ENCODE data around the gene HSF4. TPM values are rescaled to one million over a fixed set of nuclear protein-coding genes. Genes with fewer than 3 reads are reported as not detected.
A peak's percentile ranks its signal among the peaks of the same experiment; 100 is the strongest.

The HSF4 gene
- total RNA-seq, 3 donors from 2014 or later (not counting 1 experiment from before 2014, with no cell fraction given), result 6.9 to 8.3 (median 7.3) TPM

DNA sequence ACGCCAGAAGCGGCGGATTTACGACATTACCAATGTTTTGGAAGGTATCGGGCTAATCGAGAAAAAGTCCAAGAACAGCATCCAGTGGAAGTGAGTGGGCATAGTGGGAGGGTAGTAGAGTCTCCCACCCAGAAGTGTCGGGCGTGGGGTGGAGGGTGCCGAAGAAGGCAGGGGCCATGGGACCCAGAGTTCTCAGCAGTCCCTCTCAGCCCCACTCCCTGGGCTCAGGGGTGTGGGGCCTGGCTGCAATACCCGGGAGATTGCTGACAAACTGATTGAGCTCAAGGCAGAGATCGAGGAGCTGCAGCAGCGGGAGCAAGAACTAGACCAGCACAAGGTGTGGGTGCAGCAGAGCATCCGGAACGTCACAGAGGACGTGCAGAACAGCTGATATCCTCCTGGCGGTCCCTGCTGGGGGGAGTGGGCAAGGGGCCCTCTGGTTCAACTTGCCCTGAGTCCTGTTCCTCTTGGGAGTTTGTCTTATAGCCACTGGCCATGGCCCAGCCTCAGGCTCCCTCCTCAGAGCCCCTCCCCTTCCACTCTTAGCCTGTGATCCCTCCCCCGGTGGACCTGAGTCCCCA lies 28.3 kb downstream of the HSF4 start:
- ATAC-seq (no peak), DNase-seq (peak in 1 of 2 donors; percentile 40)
- no peaks in the 10 kb centered on the region for H3K27me3 Mint-ChIP-seq (ENCODE audit: low read depth in 2 of 2)
- H3K27ac Mint-ChIP-seq, result peak overlapping the region; percentile 75 to 86
- peaks cover 35% of the 10 kb centered on the region for H3K36me3 ChIP-seq (ENCODE audit: control insufficient read depth, insufficient read depth, low read length)
- no peak overlapping the region for H3K27ac ChIP-seq (ENCODE audit: low read length)
- WGBS (ENCODE audit: insufficient coverage), result 42% methylated on average over 17 of the region's 17 CpGs
- H3K36me3 Mint-ChIP-seq, result peaks cover 14% of the 10 kb centered on the region
- H3K9me3 Mint-ChIP-seq, result no peaks in the 10 kb centered on the region
- intact Hi-C loops (cut with micrococcal nuclease), result loop anchor here (1.0 to 2.0 kb wide), 2 partner anchors 10 to 34 kb away; partner anchors contain the start of genes MATCAP1 and TMEM208
- peak overlapping the region; percentile 82 for H3K4me3 ChIP-seq (ENCODE audit: low read length)
- no peaks in the 10 kb centered on the region for H3K9me3 ChIP-seq (ENCODE audit: control insufficient read depth, insufficient read depth, low read length)
- peaks cover 25% of the 10 kb centered on the region for H3K4me1 ChIP-seq (ENCODE audit: control insufficient read depth, insufficient read depth, low read length)
- TF ChIP-seq, protein P1, sequence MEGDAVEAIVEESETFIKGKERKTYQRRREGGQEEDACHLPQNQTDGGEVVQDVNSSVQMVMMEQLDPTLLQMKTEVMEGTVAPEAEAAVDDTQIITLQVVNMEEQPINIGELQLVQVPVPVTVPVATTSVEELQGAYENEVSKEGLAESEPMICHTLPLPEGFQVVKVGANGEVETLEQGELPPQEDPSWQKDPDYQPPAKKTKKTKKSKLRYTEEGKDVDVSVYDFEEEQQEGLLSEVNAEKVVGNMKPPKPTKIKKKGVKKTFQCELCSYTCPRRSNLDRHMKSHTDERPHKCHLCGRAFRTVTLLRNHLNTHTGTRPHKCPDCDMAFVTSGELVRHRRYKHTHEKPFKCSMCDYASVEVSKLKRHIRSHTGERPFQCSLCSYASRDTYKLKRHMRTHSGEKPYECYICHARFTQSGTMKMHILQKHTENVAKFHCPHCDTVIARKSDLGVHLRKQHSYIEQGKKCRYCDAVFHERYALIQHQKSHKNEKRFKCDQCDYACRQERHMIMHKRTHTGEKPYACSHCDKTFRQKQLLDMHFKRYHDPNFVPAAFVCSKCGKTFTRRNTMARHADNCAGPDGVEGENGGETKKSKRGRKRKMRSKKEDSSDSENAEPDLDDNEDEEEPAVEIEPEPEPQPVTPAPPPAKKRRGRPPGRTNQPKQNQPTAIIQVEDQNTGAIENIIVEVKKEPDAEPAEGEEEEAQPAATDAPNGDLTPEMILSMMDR (IDR thresholded peaks at IDR 0.05), result no peak
- peak overlapping the region; percentile 92 for H3K4me3 Mint-ChIP-seq
- peaks cover 34 to 52% of the 10 kb centered on the region in 2 donors for H3K4me1 Mint-ChIP-seq
- H3K27me3 ChIP-seq (ENCODE audit: control insufficient read depth, insufficient read depth, low read length), result no peaks in the 10 kb centered on the region

DNA sequence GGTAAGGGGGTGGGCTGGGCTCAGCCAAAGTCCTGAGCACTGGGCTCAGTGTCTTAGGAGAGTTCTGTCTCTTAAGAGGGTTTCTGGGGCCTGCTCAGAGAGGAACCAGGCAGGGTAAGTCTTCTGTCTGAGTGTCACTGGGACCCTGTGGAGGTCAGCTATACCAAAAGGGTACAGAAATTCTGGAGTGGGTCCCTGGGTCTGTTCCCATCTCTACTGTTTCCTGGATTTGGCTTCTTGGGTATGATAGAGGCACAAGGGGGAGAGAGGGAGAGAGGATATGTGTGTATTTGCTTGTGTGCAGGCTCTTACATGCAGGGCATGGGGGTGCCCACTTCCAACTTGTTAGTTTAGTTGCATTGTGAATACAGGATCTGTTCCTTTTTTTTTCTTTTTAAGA lies 29.0 kb downstream of the HSF4 start:
- peaks cover 34 to 52% of the 10 kb centered on the region in 2 donors for H3K4me1 Mint-ChIP-seq
- TF ChIP-seq, protein P1 (IDR thresholded peaks at IDR 0.05), result no peak
- no peaks in the 10 kb centered on the region for H3K9me3 Mint-ChIP-seq
- H3K27ac Mint-ChIP-seq, result peak overlapping the region; percentile 75 to 86
- no peak overlapping the region for H3K4me3 ChIP-seq (ENCODE audit: low read length)
- intact Hi-C loops (cut with micrococcal nuclease), result loop anchor here (2.0 kb wide), 1 partner anchor 33 kb away; the partner anchor contains the start of gene TMEM208
- H3K27me3 ChIP-seq (ENCODE audit: control insufficient read depth, insufficient read depth, low read length), result no peaks in the 10 kb centered on the region
- H3K27me3 Mint-ChIP-seq (ENCODE audit: low read depth in 2 of 2), result no peaks in the 10 kb centered on the region
- H3K4me3 Mint-ChIP-seq, result peak overlapping the region; percentile 66
- H3K36me3 ChIP-seq (ENCODE audit: control insufficient read depth, insufficient read depth, low read length), result peaks cover 42% of the 10 kb centered on the region
- ATAC-seq (no peak), DNase-seq (no peak)
- no peak overlapping the region for H3K27ac ChIP-seq (ENCODE audit: low read length)
- peaks cover 14% of the 10 kb centered on the region for H3K36me3 Mint-ChIP-seq
- no peaks in the 10 kb centered on the region for H3K9me3 ChIP-seq (ENCODE audit: control insufficient read depth, insufficient read depth, low read length)
- peaks cover 25% of the 10 kb centered on the region for H3K4me1 ChIP-seq (ENCODE audit: control insufficient read depth, insufficient read depth, low read length)

- H3K9me3 Mint-ChIP-seq, result no peaks in the 10 kb centered on the region
- TF ChIP-seq, protein P1 (IDR thresholded peaks at IDR 0.05), result no peak
- H3K4me3 Mint-ChIP-seq, result peak overlapping the region; percentile 66
- no peaks in the 10 kb centered on the region for H3K9me3 ChIP-seq (ENCODE audit: control insufficient read depth, insufficient read depth, low read length)
- peak overlapping the region; percentile 75 to 86 for H3K27ac Mint-ChIP-seq
- H3K36me3 ChIP-seq (ENCODE audit: control insufficient read depth, insufficient read depth, low read length), result peaks cover 42% of the 10 kb centered on the region
- WGBS (ENCODE audit: insufficient coverage), result 96% methylated on average over 4 of the region's 6 CpGs
- no peaks in the 10 kb centered on the region for H3K27me3 ChIP-seq (ENCODE audit: control insufficient read depth, insufficient read depth, low read length)
- no peak overlapping the region for H3K4me3 ChIP-seq (ENCODE audit: low read length)
- DNase-seq, result no peak
- peaks cover 14% of the 10 kb centered on the region for H3K36me3 Mint-ChIP-seq
- no peaks in the 10 kb centered on the region for H3K27me3 Mint-ChIP-seq (ENCODE audit: low read depth in 2 of 2)
- no peak for ATAC-seq
- no peak overlapping the region for H3K27ac ChIP-seq (ENCODE audit: low read length)
- intact Hi-C loops (cut with micrococcal nuclease), result no loop called here
- peaks cover 34 to 52% of the 10 kb centered on the region in 2 donors for H3K4me1 Mint-ChIP-seq
- H3K4me1 ChIP-seq (ENCODE audit: control insufficient read depth, insufficient read depth, low read length), result peaks cover 25% of the 10 kb centered on the region
Observed at GRCh38 chr16:67194260-67194659, 29.7 kb downstream of the HSF4 start.

DNA sequence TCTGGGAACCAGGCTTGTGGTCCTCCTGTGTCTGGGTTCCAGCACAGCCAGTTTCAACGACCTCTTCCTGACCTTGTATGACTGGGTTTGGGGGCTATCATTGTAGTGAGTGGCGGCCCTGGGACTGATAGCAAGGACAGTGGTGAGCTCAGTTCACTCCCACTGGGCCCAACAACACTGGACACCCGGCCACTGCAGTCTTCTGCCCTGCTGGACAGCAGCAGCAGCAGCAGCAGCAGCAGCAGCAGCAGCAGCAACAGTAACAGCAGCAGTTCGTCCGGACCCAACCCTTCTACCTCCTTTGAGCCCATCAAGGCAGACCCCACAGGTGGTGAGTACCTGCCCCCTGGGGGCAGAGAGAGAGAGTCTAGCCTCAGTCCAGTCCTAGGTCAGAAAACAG lies 31.1 kb downstream of the HSF4 start:
- Histone ChIP-seq H3K4me1 (ENCODE audit: control insufficient read depth, insufficient read depth, low read length) (peaks cover 25% of the 10 kb centered on the region), H3K36me3 (ENCODE audit: control insufficient read depth, insufficient read depth, low read length) (peaks cover 45% of the 10 kb centered on the region), H3K27ac (ENCODE audit: low read length) (no peak overlapping the region), H3K9me3 (ENCODE audit: control insufficient read depth, insufficient read depth, low read length) (no peaks in the 10 kb centered on the region), H3K27me3 (ENCODE audit: control insufficient read depth, insufficient read depth, low read length) (no peaks in the 10 kb centered on the region), H3K4me3 (ENCODE audit: low read length) (no peak overlapping the region)
- WGBS (ENCODE audit: insufficient coverage), result 93% methylated on average over 5 of the region's 5 CpGs
- Mint-ChIP-seq H3K4me3 (no peak overlapping the region), H3K27me3 (ENCODE audit: low read depth in 2 of 2) (no peaks in the 10 kb centered on the region), H3K36me3 (peaks cover 14% of the 10 kb centered on the region), H3K27ac (peak overlapping the region; percentile 8 to 15), H3K9me3 (no peaks in the 10 kb centered on the region), H3K4me1 (peaks cover 34 to 52% of the 10 kb centered on the region in 2 donors)
- ATAC-seq (no peak), DNase-seq (no peak)
- TF ChIP-seq, protein P1 (IDR thresholded peaks at IDR 0.05), result no peak
- intact Hi-C loops (cut with micrococcal nuclease), result no loop called here

Measured in natural killer cell (primary cell).